ENCODE data around the gene ZDHHC8.

ZDHHC8 gene

GRCh38 chr22:20133930-20134549 is 2.4 kb downstream of the ZDHHC8 start:
- H3K4me3 ChIP-seq (ENCODE audit: low read depth, low read length), result no peak overlapping the region
- no peak for DNase-seq (ENCODE audit: low read depth)
- no peak for TF ChIP-seq CTCF (conservative IDR thresholded peaks at IDR 0.05; ENCODE audit: low read depth, low read length)

GRCh38 chr22:20135265-20135664 is 3.7 kb downstream of the ZDHHC8 start:
- no peak for DNase-seq (ENCODE audit: low read depth)
- TF ChIP-seq CTCF (conservative IDR thresholded peaks at IDR 0.05; ENCODE audit: low read depth, low read length), result no peak

GRCh38 chr22:20135806-20136602 is 4.4 kb downstream of the ZDHHC8 start:
- no peak for TF ChIP-seq CTCF (conservative IDR thresholded peaks at IDR 0.05; ENCODE audit: low read depth, low read length)
- H3K4me3 ChIP-seq (ENCODE audit: low read depth, low read length), result no peak overlapping the region
- no peak for DNase-seq (ENCODE audit: low read depth)

More at GRCh38 chr22:20135265-20135664, 3.7 kb downstream of the ZDHHC8 start:
- H3K4me3 ChIP-seq (ENCODE audit: low read depth, low read length), result no peak overlapping the region

GRCh38 chr22:20136603-20136873 is 4.9 kb downstream of the ZDHHC8 start:
- TF ChIP-seq CTCF (conservative IDR thresholded peaks at IDR 0.05; ENCODE audit: low read depth, low read length), result no peak
- no peak overlapping the region for H3K4me3 ChIP-seq (ENCODE audit: low read depth, low read length)
- DNase-seq (ENCODE audit: low read depth), result no peak

GRCh38 chr22:20137113-20137512 is 5.5 kb downstream of the ZDHHC8 start:
- no peak for TF ChIP-seq CTCF (conservative IDR thresholded peaks at IDR 0.05; ENCODE audit: low read depth, low read length)
- DNase-seq (ENCODE audit: low read depth), result no peak
- H3K4me3 ChIP-seq (ENCODE audit: low read depth, low read length), result no peak overlapping the region

- DNase-seq (ENCODE audit: low read depth), result no peak
- TF ChIP-seq CTCF (conservative IDR thresholded peaks at IDR 0.05; ENCODE audit: low read depth, low read length), result no peak
- no peak overlapping the region for H3K4me3 ChIP-seq (ENCODE audit: low read depth, low read length)
Observed at GRCh38 chr22:20137671-20138416, 6.2 kb downstream of the ZDHHC8 start.

All from choroid plexus epithelial cell (primary cell).